Endothelial cell of umbilical vein (primary cell): ENCODE data around the gene SEMA5A. TPM values are rescaled to one million over a fixed set of nuclear protein-coding genes. Genes with fewer than 3 reads are reported as not detected.

Source experiments
- BruUV-seq: library from RNA; stranded (reverse); fragments of 400-500 nt; replicated peaks from 2 replicates; lab custom pipeline; 2021; lab: Mats Ljungman, UMichigan
- CTCF ChIA-PET: fragments of 300-600, 350-600 bp; sonication (Branson Sonifier 250); formaldehyde crosslinking; loops from one replicate; lab custom pipeline; 2021; ENCODE audit warnings: antibody characterized with exemption, inconsistent platforms; lab: Charles Lee
- POLR2A ChIA-PET: fragments of 300-600, 350-600 bp; sonication (Branson Sonifier 250); formaldehyde crosslinking; loops from one replicate; lab custom pipeline; 2021; ENCODE audit warnings: antibody characterized with exemption, inconsistent platforms; lab: Charles Lee
- DNase-seq: peaks from one replicate; pipeline ENCODE4 v3.0.0-alpha.2; 2011; ENCODE audit warnings: low read depth, low spot score
- FAIRE-seq: peaks from 2 replicates; lab custom pipeline; 2011; peaks lifted over from hg19 to GRCh38; lab: Jason Lieb, UNC
- H2AFZ ChIP-seq: 2 replicates; pipeline ENCODE4 v1.6.0; 2012; ENCODE audit warnings: low read depth, low read length, control low read depth, inconsistent platforms
- H3K27ac ChIP-seq: 2 replicates; pipeline ENCODE4 v1.5.1; 2011; ENCODE audit warnings: low read depth, mild to moderate bottlenecking, control low read depth, low read length, moderate library complexity; ENCODE audit not compliant: insufficient read depth
- H3K27me3 ChIP-seq, 2 experiments: 2 replicates each; pipeline versions ENCODE4 v1.6.0 to v1.6.1; 2011; ENCODE audit warnings: low read length in 2 of 2, mixed read lengths in 1 of 2; ENCODE audit not compliant: control insufficient read depth in 2 of 2, insufficient read depth in 2 of 2
- H3K36me3 ChIP-seq, 2 experiments: 2 replicates in 1 of 2; 3 replicates in 1 of 2; pipeline ENCODE4 v1.5.1; 2011; ENCODE audit warnings: low read length in 2 of 2, mild to moderate bottlenecking in 1 of 2, moderate library complexity in 1 of 2; ENCODE audit not compliant: control insufficient read depth in 2 of 2, insufficient read depth in 2 of 2; ENCODE audit errors: extremely low read depth in 1 of 2
- H3K4me1 ChIP-seq: 3 replicates; pipeline ENCODE4 v1.5.1; 2011; ENCODE audit warnings: mild to moderate bottlenecking, low read length; ENCODE audit not compliant: control insufficient read depth, insufficient read depth; ENCODE audit errors: extremely low read depth
- H3K4me2 ChIP-seq: 2 replicates; pipeline ENCODE4 v1.6.1; 2011; ENCODE audit warnings: low read length, control low read depth, mixed read lengths; ENCODE audit not compliant: insufficient read depth
- H3K4me3 ChIP-seq, 3 experiments: fragments of 200-600 bp in 1 of 3; sonication (generic), shearing (Covaris generic) in 1 of 3; replicated peaks in 1 of 3; 2 replicates each; pipeline ENCODE4 v1.5.1; 2011 to 2016; ENCODE audit warnings: control low read depth in 3 of 3, low read length in 3 of 3, mild to moderate bottlenecking in 2 of 3, inconsistent platforms in 1 of 3, low read depth in 1 of 3, moderate library complexity in 1 of 3; ENCODE audit not compliant: insufficient read depth in 1 of 3
- H3K79me2 ChIP-seq: 2 replicates; pipeline ENCODE4 v1.6.0; 2012; ENCODE audit warnings: low read length, inconsistent platforms; ENCODE audit not compliant: control insufficient read depth, insufficient read depth
- H3K9ac ChIP-seq: replicated peaks from 2 replicates; pipeline ENCODE3; 2011; ENCODE audit warnings: low read length, control low read depth; ENCODE audit not compliant: insufficient read depth; ENCODE audit errors: extremely low read depth
- H3K9me1 ChIP-seq: replicated peaks from 3 replicates; pipeline ENCODE4 v1.6.0; 2011; ENCODE audit warnings: mild to moderate bottlenecking, low read length; ENCODE audit not compliant: control insufficient read depth, insufficient read depth; ENCODE audit errors: extremely low read depth
- H3K9me3 ChIP-seq: replicated peaks from 2 replicates; pipeline ENCODE4 v1.5.1; 2012; ENCODE audit warnings: low read length, inconsistent platforms; ENCODE audit not compliant: control insufficient read depth, insufficient read depth
- H4K20me1 ChIP-seq: replicated peaks from 2 replicates; pipeline ENCODE3; 2011; ENCODE audit warnings: mild to moderate bottlenecking, low read length; ENCODE audit not compliant: control insufficient read depth, insufficient read depth; ENCODE audit errors: extremely low read depth
- EZH2 ChIP-seq: IDR thresholded peaks from 2 replicates; pipeline ENCODE4 v1.6.1; 2012; ENCODE audit warnings: borderline replicate concordance, low read depth, mild to moderate bottlenecking, moderate library complexity, low read length, inconsistent platforms; ENCODE audit not compliant: severe bottlenecking
- FOS ChIP-seq: IDR thresholded peaks from 2 replicates; pipeline ENCODE4 v1.6.1; 2011; ENCODE audit warnings: mild to moderate bottlenecking, low read length, moderate library complexity, borderline replicate concordance; ENCODE audit not compliant: insufficient read depth
- GATA2 ChIP-seq: IDR thresholded peaks from 2 replicates; pipeline ENCODE4 v1.7.0; 2011; ENCODE audit warnings: low read depth, mild to moderate bottlenecking, moderate library complexity, mixed read lengths, low read length; ENCODE audit not compliant: insufficient read length, insufficient read depth
- JUN ChIP-seq: IDR thresholded peaks from 2 replicates; pipeline ENCODE4 v1.6.1; 2011; ENCODE audit warnings: borderline replicate concordance, low read depth; ENCODE audit not compliant: insufficient read length, insufficient read depth
- MYC ChIP-seq: IDR thresholded peaks from one replicate; pipeline ENCODE4 v1.6.1; 2011; ENCODE audit warnings: mild to moderate bottlenecking, low read depth, low read length
- POLR2A ChIP-seq: IDR thresholded peaks from 2 replicates; pipeline ENCODE4 v1.6.1; 2012; ENCODE audit warnings: low read depth, mild to moderate bottlenecking, control low read depth, low read length
- POLR2AphosphoS5 ChIP-seq: IDR thresholded peaks from 2 replicates; pipeline ENCODE4 v1.6.1; 2012; ENCODE audit warnings: low read depth, mild to moderate bottlenecking, control low read depth, low read length, moderate library complexity; ENCODE audit not compliant: insufficient read depth
- dilution Hi-C: fragments of 300-500 bp; cut with MboI; formaldehyde crosslinking; loops from one replicate; pipeline ENCODE4 v1.15.0; 2019; ENCODE audit warnings: low sequenced_read_pairs; ENCODE audit not compliant: extremely low pct_ligation_motif_present
- intact Hi-C: fragments of 100-400 bp; cut with micrococcal nuclease; formaldehyde crosslinking; loops from one replicate; pipeline ENCODE4 v1.10.0; 2022
- polyA plus RNA-seq, 4 experiments: library from polyadenylated mRNA; depleted of rRNA in 3 of 4; stranded (reverse) in 3 of 4; unstranded in 1 of 4; fragments of >200 nt; gene quantifications; 2 replicates each; pipeline versions ENCODE4 v1.2.1 to v1.2.3, GENCODE V29; 2011 to 2012; ENCODE audit warnings: missing spikeins in 1 of 4
- total RNA-seq: library from RNA; stranded (reverse); gene quantifications from 2 replicates; pipeline ENCODE4 v1.2.3, GENCODE V29; 2021
- TF ChIP-seq, protein P1 (sequence below), 2 donors: IDR thresholded peaks; 1 replicate in 1 of 2; 2 replicates in 1 of 2; pipeline ENCODE4 v1.5.1; 2011; ENCODE audit warnings: low read length in 2 of 2, mild to moderate bottlenecking in 2 of 2, moderate library complexity in 2 of 2, control low read depth in 1 of 2, inconsistent platforms in 1 of 2, low read depth in 1 of 2; ENCODE audit not compliant: insufficient read depth in 1 of 2; ENCODE audit errors: extremely low read depth in 1 of 2
- TF ChIP-seq, protein P2 (sequence below): IDR thresholded peaks from 2 replicates; pipeline ENCODE4 v1.6.1; 2011; ENCODE audit not compliant: insufficient read depth, insufficient read length

The SEMA5A gene
- total and polyA plus RNA-seq, 2 donors (not counting 3 experiments of a cell fraction or from before 2014, with no cell fraction given), result 0.04 to 0.06 TPM

DNA sequence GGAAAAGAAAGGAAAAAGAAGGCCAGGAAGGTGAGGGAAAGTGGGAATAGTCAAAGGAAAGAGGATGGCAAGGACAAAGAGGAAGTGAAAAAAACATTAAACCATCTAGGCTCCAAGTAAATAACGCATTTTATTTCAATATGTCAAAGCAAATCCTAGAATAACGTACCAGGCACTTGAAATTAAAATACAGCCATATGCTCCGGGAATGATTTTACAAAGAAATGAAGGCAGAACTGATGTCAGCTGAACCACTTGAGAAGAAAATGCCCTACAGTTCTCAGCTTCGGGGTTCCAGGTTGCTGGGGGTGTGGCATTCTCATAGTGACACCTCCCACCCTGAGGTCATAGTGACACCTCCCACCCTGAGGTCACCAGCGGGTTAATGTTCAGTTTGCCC is 281.6 kb downstream of the SEMA5A start:
- H3K9me3 ChIP-seq, result no peaks in the 10 kb centered on the region

More for the DNA sequence above, 281.6 kb downstream of the SEMA5A start:
- H4K20me1 ChIP-seq, result no peaks in the 10 kb centered on the region
- H3K4me3 ChIP-seq, result no peak overlapping the region
- DNase-seq (no peak), FAIRE-seq (no peak)
- H3K27ac ChIP-seq, result no peak overlapping the region
- H3K9me1 ChIP-seq, result no peaks in the 10 kb centered on the region
- no peaks in the 10 kb centered on the region for H3K36me3 ChIP-seq
- no peak overlapping the region for H3K9ac ChIP-seq
- H3K79me2 ChIP-seq, result no peaks in the 10 kb centered on the region
- ChIA-PET CTCF (no interaction called here), POLR2A (no interaction called here)
- dilution Hi-C loops (no loop called here), intact Hi-C loops (no loop called here)
- no peaks in the 10 kb centered on the region for H3K27me3 ChIP-seq
- TF ChIP-seq JUN (no peak), MYC (no peak), POLR2A (no peak), POLR2AphosphoS5 (no peak), EZH2 (no peak), GATA2 (no peak), FOS (no peak)
- TF ChIP-seq, protein P1, sequence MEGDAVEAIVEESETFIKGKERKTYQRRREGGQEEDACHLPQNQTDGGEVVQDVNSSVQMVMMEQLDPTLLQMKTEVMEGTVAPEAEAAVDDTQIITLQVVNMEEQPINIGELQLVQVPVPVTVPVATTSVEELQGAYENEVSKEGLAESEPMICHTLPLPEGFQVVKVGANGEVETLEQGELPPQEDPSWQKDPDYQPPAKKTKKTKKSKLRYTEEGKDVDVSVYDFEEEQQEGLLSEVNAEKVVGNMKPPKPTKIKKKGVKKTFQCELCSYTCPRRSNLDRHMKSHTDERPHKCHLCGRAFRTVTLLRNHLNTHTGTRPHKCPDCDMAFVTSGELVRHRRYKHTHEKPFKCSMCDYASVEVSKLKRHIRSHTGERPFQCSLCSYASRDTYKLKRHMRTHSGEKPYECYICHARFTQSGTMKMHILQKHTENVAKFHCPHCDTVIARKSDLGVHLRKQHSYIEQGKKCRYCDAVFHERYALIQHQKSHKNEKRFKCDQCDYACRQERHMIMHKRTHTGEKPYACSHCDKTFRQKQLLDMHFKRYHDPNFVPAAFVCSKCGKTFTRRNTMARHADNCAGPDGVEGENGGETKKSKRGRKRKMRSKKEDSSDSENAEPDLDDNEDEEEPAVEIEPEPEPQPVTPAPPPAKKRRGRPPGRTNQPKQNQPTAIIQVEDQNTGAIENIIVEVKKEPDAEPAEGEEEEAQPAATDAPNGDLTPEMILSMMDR (IDR thresholded peaks at IDR 0.05; ENCODE audit: extremely low read depth in 1 of 2, insufficient read depth in 1 of 2, low read depth in 1 of 2, low read length in 2 of 2), result no peak
- TF ChIP-seq, protein P2, sequence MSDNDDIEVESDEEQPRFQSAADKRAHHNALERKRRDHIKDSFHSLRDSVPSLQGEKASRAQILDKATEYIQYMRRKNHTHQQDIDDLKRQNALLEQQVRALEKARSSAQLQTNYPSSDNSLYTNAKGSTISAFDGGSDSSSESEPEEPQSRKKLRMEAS, result no peak
- no TSS peak for BruUV-seq
- H3K4me1 ChIP-seq, result no peaks in the 10 kb centered on the region
- H3K4me2 ChIP-seq, result no peak overlapping the region
- H2AFZ ChIP-seq, result no peak overlapping the region
